GM18502 (cell line): ENCODE data around the gene AUTS2.
"Not testable (repeated sequence)": the region's sequence is repeated elsewhere in the genome, so short reads cannot be mapped to it uniquely, and the experiment has no call there.

Source experiments
- ATAC-seq: cut with Tn5 transposase; IDR thresholded peaks from one replicate; pipeline ENCODE4 v1.9.1; 2021; ENCODE audit warnings: mild to moderate bottlenecking; ENCODE audit not compliant: unreplicated experiment, poor library complexity

AUTS2 gene

GRCh38 chr7:70343519-70343918 is 745.2 kb downstream of the AUTS2 start:
- ATAC-seq = no peak

GRCh38 chr7:70344726-70345125 is 746.5 kb downstream of the AUTS2 start:
- no peak for ATAC-seq

- no peak for ATAC-seq
Measured at GRCh38 chr7:70346844-70347462, 748.7 kb downstream of the AUTS2 start.

- ATAC-seq = peak; percentile 99
Measured at GRCh38 chr7:70347463-70348254, 749.4 kb downstream of the AUTS2 start.

- no peak for ATAC-seq
Measured at GRCh38 chr7:70349031-70349430, 750.8 kb downstream of the AUTS2 start.

GRCh38 chr7:70349819-70350218 is 751.5 kb downstream of the AUTS2 start:
- no peak for ATAC-seq

- ATAC-seq = no peak
Measured at GRCh38 chr7:70352088-70352487, 753.8 kb downstream of the AUTS2 start.

GRCh38 chr7:70352906-70353305 is 754.6 kb downstream of the AUTS2 start:
- no peak for ATAC-seq

- no peak for ATAC-seq
Measured at GRCh38 chr7:70353330-70353945, 755.2 kb downstream of the AUTS2 start.

GRCh38 chr7:70353946-70354335 is 755.7 kb downstream of the AUTS2 start:
- ATAC-seq = no peak

GRCh38 chr7:70354409-70355169 is 756.3 kb downstream of the AUTS2 start:
- ATAC-seq = no peak

- ATAC-seq = no peak
Measured at GRCh38 chr7:70355198-70356020, 757.1 kb downstream of the AUTS2 start.

- ATAC-seq = no peak
Measured at GRCh38 chr7:70356085-70356786, 758.0 kb downstream of the AUTS2 start.

- ATAC-seq = no peak
Measured at GRCh38 chr7:70356787-70357328, 758.6 kb downstream of the AUTS2 start.

GRCh38 chr7:70360557-70360956 is 762.3 kb downstream of the AUTS2 start:
- no peak for ATAC-seq

- ATAC-seq = no peak
Measured at GRCh38 chr7:70361821-70362220, 763.5 kb downstream of the AUTS2 start.

- not testable (repeated sequence) for ATAC-seq
Measured at GRCh38 chr7:70364393-70364792, 766.1 kb downstream of the AUTS2 start.

GRCh38 chr7:70371652-70372051 is 773.4 kb downstream of the AUTS2 start:
- no peak for ATAC-seq
